NK-92 treated with Interleukin-12 subunit alpha and Interleukin-12 subunit beta, amount 100 ng/mL, for 24 hours (cell line): ENCODE measurements around the gene SNAP47.

Source experiments
- DNase-seq: peaks from one replicate; lab custom pipeline; 2025; lab: John Stamatoyannopoulos, UW

The SNAP47 gene

DNA sequence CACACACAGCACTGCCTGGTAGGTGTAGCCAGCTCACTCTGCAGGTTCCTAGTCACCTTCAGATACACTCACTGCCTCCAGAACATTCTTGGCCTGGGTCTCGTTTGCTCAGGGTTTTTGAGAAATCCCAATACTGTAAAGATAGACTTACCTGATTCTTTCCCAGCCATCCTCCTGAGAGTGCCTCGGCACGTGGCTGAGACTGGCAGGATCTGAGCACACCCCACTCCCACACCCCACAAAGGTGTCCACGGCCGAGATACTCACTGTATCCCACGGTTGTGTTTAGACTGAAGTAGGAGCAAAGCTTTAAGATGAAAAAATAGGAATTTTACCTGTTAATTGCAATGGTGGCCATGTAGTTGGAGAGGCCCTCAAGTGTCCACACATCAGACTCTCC, 33.4 kb downstream of the SNAP47 start:
- DNase-seq, result no peak

DNA sequence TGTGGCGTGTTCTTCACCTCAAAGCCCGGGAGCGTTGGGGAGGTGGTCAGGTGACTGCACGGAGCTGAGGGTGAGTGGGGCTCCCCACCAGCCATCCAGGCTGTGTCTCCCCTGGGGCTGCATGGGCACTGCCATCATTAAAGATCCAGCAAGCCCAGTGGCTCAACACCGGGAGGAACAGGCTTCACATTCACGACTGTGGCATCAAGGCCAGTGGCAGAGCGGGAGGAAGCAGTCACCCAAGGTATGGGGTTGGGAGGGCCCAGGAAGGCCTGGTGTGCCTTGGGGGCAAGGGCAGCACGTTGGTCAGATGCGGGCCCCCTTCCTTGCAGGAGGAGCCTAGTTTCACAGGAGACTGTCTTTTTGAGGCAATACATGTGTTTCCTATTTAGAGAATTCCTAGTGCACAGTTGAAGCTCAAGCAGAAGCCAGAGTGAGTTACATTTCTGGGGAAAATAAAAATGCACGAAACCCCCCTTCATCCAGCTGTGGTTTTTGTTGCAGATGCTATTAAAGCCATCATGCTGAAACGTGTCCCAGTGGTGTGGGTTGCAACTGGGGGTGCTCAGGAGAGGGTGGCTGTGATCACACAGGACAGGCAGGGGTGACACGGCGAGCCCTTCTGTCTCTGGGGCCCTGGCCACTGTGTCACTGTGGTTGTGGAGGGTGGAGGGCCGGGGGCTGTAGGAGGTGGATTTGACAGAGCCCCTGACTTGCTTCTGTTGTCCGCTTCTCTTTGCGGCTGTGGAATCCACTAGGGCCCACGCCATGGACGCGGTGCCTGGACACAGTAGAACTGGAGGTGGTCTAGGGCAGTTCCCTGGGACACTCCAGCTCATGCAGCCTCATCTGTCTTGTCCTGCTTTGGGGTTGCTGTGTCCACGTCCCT, 34.1 kb downstream of the SNAP47 start:
- DNase-seq, result no peak

DNA sequence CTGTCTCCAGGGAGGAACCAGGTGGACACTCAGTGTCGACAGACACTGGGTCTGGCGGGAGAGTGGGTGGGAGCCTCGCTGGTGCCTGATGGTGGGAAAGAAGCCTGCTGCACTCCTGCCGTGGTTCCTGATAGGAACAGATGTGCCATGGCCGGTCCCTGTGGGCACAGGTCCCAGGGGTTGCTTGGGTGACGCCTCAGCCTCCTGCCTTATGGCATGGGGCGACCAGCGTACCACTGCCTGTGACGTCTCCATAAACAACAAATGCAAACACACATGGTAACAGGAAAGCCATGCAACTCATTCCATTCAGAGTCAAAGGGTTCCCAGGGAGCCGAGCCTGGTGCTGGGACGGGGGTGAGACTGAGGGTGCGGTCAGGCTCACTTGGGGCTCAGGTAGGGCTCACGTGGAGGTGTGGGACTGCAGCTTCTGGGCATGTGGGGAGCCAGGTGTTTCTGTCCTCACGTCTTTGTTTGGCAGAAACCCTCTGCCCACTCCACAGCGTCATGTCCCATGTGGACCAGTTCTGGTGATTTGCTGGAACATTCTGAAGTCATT, 34.8 kb downstream of the SNAP47 start:
- no peak for DNase-seq

DNA sequence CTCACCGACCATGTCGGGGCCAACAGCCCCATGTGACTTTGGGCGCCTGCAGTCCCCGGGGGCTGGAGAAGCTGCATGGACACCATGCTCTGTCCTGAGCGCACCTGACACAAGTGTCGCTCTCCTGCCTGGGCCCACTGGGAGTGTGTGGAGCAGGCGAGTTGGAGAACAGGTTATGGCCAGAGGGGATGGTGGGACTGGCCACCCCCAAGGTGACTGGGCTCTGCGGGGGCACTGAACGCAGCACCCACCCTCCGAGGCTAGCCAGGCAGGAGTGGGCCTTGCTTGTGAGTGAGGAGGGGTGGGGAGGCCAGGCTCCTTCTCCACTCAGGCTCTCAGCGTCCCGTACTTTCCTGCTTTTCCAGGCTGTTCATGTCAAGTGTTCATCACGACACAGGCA, 35.6 kb downstream of the SNAP47 start:
- no peak for DNase-seq

GRCh38 chr1:227771326-227771725, 36.1 kb downstream of the SNAP47 start:
- no peak for DNase-seq

- no peak for DNase-seq
Measured at GRCh38 chr1:227771771-227772170, 36.5 kb downstream of the SNAP47 start.

GRCh38 chr1:227773558-227773957, 38.3 kb downstream of the SNAP47 start:
- DNase-seq, result no peak

DNA sequence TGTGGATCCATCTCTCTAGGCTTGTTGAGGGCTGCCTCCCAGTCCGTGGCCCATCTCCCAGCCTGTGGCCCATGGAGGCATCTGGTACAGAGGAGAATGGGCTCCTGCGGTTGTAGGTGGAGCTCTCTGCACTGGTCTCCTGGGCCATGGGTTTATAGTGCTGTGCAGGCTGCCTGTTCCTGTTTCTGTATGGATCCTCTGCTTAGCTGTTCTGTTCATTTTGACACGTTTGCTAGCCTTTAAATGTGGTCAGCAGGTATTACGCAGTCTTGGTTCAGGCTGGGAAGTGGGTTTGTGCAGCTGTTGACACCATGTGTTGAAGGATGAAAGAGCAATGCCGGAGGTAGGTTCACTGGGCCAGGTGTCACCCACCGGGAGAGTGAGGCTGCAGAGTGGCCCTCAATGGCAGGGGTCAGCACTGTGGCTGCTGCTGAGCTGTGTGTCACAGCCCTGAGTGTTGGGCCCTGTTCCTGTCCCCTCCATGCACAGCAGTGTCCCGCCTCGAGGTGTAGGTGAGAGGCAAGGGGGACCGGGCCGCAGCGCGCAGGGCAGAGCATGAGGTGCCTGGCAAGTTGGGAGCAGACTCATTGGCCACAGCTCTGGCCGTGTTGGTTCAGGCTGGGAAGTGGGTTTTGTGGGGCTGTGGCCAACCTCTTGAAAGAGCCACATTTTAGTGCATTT, 39.0 kb downstream of the SNAP47 start:
- DNase-seq, result peak; percentile 62

GRCh38 chr1:227774821-227775661, 39.8 kb downstream of the SNAP47 start:
- no peak for DNase-seq

- no peak for DNase-seq
Measured at GRCh38 chr1:227775841-227776240, 40.6 kb downstream of the SNAP47 start.

DNA sequence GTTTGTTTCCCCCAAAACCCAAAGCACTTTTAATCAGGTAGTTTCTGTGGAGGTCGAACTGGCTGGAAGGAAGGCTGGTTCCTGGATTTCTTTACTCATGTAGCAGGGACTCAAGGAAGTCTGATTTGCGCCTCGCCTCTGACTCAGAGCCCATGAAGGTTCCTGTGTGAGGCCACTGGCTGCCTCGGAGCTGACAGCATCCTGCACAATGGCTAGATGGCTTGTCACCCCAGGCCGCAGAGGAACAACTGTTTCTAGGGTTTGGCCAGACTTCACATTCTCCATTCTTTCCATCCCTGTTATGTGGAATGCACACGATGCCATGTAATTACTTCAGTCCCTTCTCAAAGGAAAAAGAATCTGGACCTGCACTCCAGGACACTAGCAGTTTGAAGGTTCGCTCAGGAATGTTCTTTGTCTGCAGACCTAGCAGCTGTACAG, 41.1 kb downstream of the SNAP47 start:
- no peak for DNase-seq

DNA sequence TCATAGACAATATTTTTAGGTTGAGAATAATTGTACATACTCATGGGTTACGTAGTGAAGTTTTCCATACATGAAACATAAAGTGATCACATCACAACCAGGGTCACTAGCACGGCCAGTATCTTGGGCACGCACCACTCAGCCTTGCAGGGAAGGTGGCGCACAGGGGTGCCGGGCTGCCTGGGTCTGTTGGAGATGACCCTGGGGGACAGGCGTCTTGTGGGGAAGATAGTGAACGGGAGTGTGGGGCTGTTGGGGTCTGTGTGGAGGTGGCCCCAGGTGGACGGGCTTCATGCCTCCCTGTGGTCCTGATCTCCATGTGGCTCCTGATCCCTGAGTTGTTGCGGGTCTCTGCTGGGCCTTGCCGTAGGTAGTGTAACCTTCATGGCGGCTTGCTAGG, 41.9 kb downstream of the SNAP47 start:
- DNase-seq, result no peak

DNA sequence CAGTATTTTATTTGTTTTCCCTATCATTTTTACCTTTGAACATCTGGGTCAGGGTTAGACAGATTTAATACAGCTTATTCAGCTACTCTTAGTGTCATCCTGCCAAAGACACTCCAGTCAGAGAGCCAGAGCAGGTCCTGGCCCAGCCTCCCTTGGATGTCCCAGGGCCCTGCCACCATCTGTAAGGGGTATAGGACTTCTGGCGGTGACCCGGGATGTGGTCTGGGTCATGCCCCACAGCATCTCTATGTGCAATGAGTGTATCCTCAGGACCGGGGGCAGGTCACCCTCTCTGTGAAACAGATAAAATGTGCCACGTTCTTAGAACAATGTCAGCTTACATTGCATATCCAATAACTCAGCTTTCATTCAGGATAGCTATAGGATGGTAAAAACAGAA, 42.4 kb downstream of the SNAP47 start:
- DNase-seq, result no peak

DNA sequence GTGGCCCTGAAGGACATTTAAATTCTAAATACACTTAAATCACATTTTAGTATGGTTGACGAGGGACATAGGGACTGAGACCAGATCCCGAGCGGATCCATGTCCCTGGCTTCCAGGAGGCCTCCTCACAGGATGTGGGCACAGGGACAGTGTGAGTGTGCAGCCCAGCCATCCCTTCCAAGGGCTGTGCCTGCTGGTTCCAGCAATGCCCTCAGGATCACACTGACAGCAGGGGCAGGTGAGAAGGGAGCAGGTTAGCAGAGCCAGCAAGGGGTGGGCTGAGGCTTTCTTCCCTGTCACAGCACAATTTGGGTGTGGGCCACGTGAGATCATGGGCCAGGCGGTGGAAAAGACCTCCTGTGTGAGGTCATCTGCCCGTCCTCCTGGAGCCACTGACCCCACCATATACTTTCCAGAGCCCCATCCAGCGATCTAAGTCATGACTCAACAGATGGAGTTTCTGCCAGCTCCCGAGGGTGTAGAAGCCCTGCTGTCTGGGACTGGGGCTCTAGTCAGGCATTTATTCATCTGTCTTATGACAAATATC, 43.2 kb downstream of the SNAP47 start:
- no peak for DNase-seq

DNA sequence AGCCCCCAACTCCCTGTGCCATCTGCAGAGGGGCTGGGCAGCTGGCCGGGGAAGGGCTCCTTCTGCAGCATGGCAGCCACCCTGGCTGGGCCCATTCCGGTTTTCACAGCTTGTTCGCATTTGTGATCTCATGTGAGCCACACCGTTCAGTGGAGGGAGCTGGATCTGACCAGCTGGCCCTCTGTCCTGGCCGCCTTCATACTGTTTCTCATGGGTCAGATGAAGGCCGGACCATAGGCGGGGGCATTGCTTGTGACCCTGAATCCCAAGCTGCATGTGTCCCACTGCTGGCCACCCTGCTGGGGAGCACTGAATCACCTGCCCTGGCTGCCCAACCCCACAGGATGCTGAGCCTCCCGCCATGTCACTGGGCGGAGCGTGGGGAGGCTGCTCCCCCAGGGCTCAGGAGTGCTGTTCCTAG, 43.8 kb downstream of the SNAP47 start:
- no peak for DNase-seq

- no peak for DNase-seq
Measured at GRCh38 chr1:227779685-227780084, 44.5 kb downstream of the SNAP47 start.

- DNase-seq, result no peak
Measured at GRCh38 chr1:227780101-227781044, 45.1 kb downstream of the SNAP47 start.

GRCh38 chr1:227781314-227781930, 46.2 kb downstream of the SNAP47 start:
- DNase-seq, result no peak

- no peak for DNase-seq
Measured at GRCh38 chr1:227782226-227782625, 47.0 kb downstream of the SNAP47 start.

DNA sequence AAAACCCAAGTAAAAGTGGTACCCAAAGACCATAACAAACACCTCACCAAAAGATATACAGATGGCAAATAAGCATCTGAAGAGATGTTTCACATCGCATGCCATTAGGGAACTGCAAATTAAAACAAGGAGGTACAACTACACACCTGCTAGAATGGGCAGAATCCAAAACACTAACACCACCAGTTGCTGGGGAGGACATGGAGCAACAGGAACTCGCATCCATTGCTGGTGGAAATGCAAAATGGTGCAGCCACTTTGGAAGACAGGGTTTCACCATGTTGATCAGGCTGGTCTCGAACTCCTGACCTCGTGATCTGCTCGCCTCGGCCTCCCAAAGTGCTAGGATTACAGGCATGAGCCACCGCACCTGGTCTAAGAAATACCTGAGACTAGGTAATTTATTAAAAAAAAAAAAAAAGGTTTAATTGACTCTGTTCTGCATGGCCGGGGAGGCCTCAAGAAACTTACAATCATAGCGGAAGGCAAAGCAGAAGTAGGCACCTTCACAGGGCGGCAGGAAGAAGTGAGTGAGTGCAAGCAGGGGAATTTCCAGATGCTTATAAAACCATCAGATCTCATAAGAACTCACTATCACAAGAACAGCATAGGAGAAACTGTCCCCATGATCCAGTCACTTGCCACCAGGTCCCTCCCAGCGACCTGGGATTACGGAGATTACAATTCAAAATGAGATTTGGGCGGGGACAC, 50.0 kb downstream of the SNAP47 start:
- no peak for DNase-seq
